GM13976 (cell line): ENCODE measurements around the gene OBP2B.

Experiments
- DNase-seq: peaks from one replicate; pipeline ENCODE4 v3.0.0; 2012; ENCODE audit warnings: low spot score
- in situ Hi-C: fragments of 300-500 bp; cut with MboI; formaldehyde crosslinking; loops from one replicate; pipeline ENCODE4 v1.12.0; 2022; ENCODE audit warnings: low sequenced_read_pairs, mixed read lengths, inconsistent platforms; ENCODE audit not compliant: unreplicated experiment
- TF ChIP-seq, protein P1 (sequence below): IDR thresholded peaks from 2 replicates; pipeline ENCODE4 v1.5.1; 2012; ENCODE audit warnings: borderline replicate concordance, mild to moderate bottlenecking; ENCODE audit not compliant: insufficient read depth; ENCODE audit errors: extremely low read depth, missing control alignments, control extremely low read depth

The OBP2B gene

DNA sequence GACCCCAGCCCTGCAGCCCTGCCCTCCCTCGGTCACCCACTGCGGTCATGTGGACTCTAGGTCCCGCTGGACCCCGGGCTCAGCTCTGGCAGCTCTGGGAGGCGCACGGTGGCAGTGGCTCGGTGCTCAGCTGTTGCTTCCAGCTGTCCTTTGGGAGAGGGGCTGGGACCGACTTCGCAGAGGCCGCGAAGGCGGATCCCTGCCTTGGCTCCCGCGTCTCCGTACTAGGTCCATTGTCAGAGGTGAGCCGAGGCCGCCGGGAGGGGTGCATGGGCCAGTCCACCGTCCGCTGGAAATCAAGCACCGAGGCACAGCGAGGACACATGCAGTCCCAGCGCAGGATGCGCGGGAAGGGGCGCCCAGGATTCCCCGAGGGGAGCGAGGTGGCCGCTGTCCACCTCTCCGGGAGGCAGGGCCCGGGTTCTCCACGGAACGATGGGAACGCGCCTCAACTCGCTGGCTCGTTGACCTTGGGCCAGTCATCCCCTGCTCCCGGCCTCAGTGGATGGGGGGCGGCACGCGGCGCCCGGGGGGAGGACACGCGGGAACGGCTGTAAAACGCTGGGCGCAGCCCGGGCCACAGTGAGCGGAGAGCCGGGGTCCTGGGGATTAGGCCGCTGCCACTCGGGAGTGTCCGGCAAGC is 46.1 kb downstream of the OBP2B start:
- in situ Hi-C loops: no loop called here
- DNase-seq: no peak
- TF ChIP-seq, protein P1, sequence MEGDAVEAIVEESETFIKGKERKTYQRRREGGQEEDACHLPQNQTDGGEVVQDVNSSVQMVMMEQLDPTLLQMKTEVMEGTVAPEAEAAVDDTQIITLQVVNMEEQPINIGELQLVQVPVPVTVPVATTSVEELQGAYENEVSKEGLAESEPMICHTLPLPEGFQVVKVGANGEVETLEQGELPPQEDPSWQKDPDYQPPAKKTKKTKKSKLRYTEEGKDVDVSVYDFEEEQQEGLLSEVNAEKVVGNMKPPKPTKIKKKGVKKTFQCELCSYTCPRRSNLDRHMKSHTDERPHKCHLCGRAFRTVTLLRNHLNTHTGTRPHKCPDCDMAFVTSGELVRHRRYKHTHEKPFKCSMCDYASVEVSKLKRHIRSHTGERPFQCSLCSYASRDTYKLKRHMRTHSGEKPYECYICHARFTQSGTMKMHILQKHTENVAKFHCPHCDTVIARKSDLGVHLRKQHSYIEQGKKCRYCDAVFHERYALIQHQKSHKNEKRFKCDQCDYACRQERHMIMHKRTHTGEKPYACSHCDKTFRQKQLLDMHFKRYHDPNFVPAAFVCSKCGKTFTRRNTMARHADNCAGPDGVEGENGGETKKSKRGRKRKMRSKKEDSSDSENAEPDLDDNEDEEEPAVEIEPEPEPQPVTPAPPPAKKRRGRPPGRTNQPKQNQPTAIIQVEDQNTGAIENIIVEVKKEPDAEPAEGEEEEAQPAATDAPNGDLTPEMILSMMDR: no peak

DNA sequence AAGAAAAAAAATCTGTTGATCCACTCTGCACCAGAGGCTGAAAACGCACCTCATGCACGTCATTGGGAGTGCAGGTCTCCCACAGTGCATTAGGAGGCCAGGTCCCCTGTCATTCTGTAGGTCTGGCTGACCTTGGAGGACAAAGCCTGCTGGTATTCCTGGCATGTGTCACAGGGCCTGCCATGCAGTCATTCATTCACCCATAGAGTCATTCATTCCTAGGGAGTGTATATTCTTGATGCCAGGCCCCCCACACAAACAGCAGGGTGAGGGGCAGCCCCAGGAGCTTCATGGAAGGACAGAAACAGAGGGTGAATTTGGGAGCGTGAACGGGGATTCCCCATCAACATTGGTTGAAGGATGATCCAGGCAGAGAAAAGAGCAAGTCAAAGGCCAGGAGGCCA is 47.5 kb downstream of the OBP2B start:
- in situ Hi-C loops: no loop called here
- TF ChIP-seq, protein P1: no peak
- no peak for DNase-seq

DNA sequence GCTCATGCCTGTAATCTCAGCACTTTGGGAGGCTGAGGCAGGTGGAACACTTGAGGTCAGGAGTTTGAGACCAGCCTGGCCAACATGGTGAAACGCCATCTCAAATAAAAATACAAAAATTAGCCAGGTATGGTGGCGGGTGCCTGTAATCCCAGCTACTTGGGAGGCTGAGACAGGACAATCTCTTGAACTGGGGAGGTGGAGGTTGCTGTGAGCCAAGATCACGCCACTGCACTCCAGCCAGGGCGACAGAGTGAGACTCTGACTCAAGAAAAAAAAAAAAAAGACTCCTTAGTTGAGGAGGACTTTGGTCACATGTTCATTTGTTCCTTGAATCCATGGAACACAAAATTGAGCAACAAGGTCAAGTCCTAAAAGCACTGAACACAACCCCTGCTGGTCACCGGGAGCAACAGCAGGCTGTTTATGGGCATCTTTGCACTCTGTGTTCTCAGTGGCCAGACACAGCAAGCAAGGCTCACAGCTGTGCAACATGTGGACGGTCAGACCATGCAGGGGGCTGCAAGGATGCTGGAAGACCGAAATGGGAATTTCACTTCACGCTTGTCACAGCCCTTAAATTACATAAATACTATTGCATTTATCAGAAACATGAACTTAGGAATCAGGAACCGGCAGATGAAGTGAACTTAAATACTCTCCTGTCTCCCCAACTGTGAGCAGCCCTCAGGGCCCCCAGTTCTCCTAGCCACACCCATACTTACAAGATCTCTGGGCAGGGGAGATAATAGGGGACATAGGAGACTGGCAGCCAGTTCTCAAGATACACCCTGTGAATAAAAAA is 48.1 kb downstream of the OBP2B start:
- in situ Hi-C loops: no loop called here
- DNase-seq: peak; percentile 83
- TF ChIP-seq, protein P1: peak; percentile 63

DNA sequence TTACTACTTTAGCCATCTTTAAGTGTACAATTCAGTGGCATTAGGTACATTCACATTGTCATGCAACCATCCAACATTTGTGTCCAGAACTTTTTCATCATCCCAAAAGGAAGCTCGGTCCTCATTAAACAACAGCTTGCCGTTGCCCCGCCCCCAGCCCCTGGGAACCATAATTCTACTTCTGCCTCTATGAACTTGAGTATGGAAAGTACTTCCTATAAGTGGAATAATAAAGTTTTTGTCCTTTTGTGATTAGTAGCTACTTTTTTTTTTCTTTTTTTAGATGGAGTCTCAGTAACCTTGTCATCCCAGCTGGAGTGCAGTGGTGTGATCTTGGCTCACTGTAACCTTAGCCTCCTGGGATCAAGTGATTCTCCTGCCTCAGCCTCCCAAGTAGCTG is 50.4 kb downstream of the OBP2B start:
- TF ChIP-seq, protein P1: no peak
- DNase-seq: no peak
- in situ Hi-C loops: no loop called here
